ENCODE measurements around the gene CCT5.

Gene CCT5

DNA sequence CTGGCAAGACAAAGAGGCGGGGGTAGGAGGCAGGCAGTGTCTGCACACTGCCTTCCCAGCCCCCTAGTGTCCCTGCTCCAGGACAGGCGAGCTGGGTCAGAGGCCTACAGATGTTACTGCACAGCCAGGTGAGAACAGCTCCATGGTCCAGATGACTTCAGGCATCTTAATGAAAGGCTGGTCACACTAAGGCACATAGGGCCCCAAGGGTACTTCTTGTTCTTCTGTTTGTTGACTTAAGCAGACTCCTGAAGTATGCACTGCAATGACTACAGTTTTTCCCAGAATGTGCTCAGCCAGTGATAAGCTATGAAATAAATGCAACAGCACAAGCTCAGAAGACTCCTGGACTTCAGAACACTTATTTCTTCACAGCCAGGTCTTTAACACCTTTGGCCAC lies 27.8 kb upstream of the CCT5 start:
- H3K4me3 ChIP-seq (ENCODE audit: low read depth, low read length), result no peak overlapping the region
- DNase-seq (ENCODE audit: low read depth, low spot score), result no peak
- POLR2A ChIA-PET, result interaction anchor here (1.6 kb wide), 1 partner anchor 10 kb away, joined by 5 read pairs; no protein-coding TSS in a partner anchor
- TF ChIP-seq, protein P1, sequence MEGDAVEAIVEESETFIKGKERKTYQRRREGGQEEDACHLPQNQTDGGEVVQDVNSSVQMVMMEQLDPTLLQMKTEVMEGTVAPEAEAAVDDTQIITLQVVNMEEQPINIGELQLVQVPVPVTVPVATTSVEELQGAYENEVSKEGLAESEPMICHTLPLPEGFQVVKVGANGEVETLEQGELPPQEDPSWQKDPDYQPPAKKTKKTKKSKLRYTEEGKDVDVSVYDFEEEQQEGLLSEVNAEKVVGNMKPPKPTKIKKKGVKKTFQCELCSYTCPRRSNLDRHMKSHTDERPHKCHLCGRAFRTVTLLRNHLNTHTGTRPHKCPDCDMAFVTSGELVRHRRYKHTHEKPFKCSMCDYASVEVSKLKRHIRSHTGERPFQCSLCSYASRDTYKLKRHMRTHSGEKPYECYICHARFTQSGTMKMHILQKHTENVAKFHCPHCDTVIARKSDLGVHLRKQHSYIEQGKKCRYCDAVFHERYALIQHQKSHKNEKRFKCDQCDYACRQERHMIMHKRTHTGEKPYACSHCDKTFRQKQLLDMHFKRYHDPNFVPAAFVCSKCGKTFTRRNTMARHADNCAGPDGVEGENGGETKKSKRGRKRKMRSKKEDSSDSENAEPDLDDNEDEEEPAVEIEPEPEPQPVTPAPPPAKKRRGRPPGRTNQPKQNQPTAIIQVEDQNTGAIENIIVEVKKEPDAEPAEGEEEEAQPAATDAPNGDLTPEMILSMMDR (IDR thresholded peaks at IDR 0.05; ENCODE audit: insufficient read depth, low read length, missing control alignments), result no peak
- CTCF ChIA-PET, result interaction anchor here (0.8 to 2.5 kb wide), 3 partner anchors 11 to 447 kb away, joined by 3 to 15 read pairs (median 6); no protein-coding TSS in a partner anchor

DNA sequence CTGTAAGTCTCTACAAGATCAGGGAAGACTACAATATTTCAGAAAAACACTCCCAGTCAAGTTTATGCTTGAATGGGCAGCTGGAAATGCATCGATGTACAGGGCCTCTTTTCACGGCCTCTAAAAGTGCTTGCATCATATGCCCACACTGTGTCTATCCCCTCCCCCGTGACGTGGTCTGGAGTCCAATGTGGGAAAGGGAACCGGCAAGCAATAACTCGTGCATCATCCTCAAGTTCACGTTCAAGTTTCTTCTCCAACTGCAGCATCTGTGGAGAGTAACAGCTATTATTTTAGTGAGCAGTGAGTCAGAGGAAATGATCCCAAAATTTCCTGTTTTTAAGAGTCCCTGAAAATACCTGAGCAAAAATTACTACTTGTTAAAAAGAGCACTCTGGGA lies 22.7 kb upstream of the CCT5 start:
- H3K4me3 ChIP-seq (ENCODE audit: low read depth, low read length), result no peak overlapping the region
- TF ChIP-seq, protein P1 (IDR thresholded peaks at IDR 0.05; ENCODE audit: insufficient read depth, low read length, missing control alignments), result no peak
- ChIA-PET CTCF (interaction anchor here (0.9 kb wide), 1 partner anchor 82 kb away, joined by 3 read pairs; no protein-coding TSS in a partner anchor), POLR2A (no interaction called here)
- DNase-seq (ENCODE audit: low read depth, low spot score), result no peak

DNA sequence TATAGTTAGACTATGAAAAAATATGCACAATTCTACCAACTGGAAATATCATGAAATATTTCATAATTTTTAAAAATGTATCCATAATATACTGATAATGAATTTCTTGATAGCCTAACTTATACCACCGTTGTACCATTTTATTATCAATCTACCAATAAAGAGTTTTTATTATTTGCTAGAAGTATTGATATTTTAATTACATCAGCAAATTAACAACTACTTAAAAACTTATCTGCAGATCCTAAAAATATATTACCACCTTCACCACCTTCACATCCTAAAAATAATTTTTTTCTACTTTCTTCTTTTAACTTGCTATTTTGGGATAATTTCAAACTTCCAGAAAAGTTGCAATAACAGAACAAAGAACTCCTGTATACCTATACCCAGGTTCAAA lies 21.8 kb upstream of the CCT5 start:
- POLR2A ChIA-PET, result no interaction called here
- DNase-seq (ENCODE audit: low read depth, low spot score), result no peak
- TF ChIP-seq, protein P1 (IDR thresholded peaks at IDR 0.05; ENCODE audit: insufficient read depth, low read length, missing control alignments), result no peak
- no peak overlapping the region for H3K4me3 ChIP-seq (ENCODE audit: low read depth, low read length)
- CTCF ChIA-PET, result no interaction called here

DNA sequence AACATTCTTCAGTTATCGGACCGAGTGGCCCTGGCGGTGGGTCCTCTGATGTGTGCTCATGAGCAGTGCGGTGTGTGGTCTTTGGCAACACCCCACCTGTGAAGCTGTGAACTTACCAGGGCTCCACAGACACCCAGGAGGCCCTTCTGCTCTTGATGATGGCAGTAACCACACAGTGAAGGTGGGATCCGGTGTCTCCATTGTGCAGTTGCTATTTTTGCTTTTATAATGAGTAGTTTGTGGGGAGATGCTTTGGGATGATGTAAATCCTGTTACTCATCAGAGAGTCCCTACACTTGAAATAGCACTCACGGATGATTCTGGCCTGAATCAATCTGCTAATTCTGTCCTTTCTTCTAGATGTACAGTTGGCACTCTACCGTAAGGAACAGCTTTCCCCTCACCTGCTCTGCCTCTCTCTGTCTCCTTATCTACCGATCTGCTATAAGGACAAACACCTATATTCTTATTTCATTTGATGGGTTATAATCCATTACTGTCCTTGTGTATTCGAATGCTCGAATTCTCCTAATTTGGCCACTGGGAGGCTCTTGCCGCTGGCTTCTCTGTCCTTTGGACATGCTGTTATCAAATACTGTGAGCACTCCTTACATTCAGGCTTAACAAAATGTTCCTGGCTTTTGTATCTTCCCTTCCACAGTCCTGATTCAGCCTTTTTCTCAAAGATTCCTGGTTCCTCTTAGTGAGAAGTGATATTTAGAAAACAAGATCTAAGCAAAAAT lies 20.6 kb upstream of the CCT5 start:
- ChIA-PET CTCF (interaction anchor here (1.3 kb wide), 1 partner anchor 22 kb away, joined by 3 read pairs; no protein-coding TSS in a partner anchor), POLR2A (no interaction called here)
- H3K4me3 ChIP-seq (ENCODE audit: low read depth, low read length), result no peak overlapping the region
- peak; percentile 79 for DNase-seq (ENCODE audit: low read depth, low spot score)
- TF ChIP-seq, protein P1 (IDR thresholded peaks at IDR 0.05; ENCODE audit: insufficient read depth, low read length, missing control alignments), result peak; percentile 4

DNA sequence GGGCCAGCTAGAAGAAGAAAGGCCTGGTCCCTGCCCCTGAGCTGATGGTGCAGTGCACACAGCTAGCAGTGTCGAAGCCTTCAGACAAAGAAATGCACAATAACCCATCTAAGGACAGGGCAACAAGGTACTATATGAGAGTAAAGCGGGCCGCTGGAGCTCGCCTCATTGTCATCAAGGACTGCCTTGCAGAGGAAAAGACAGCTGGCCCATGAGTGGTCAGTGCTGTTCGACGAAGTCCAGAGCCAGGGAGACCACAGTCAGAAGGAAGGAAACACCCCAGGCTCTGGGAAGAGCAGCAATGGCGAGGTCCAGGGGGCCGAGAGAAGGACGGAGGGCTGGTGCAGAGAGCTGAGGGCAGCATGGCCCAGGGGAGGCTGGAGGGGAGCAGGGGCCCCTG lies 17.7 kb upstream of the CCT5 start:
- ChIA-PET CTCF (interaction anchor here (0.6 to 4.2 kb wide), 12 partner anchors 10 to 688 kb away, joined by 3 to 15 read pairs (median 6); no protein-coding TSS in a partner anchor), POLR2A (interaction anchor here (1.0 kb wide), 1 partner anchor 10 kb away, joined by 5 read pairs; no protein-coding TSS in a partner anchor)
- DNase-seq (ENCODE audit: low read depth, low spot score), result no peak
- TF ChIP-seq, protein P1 (IDR thresholded peaks at IDR 0.05; ENCODE audit: insufficient read depth, low read length, missing control alignments), result no peak
- no peak overlapping the region for H3K4me3 ChIP-seq (ENCODE audit: low read depth, low read length)

DNA sequence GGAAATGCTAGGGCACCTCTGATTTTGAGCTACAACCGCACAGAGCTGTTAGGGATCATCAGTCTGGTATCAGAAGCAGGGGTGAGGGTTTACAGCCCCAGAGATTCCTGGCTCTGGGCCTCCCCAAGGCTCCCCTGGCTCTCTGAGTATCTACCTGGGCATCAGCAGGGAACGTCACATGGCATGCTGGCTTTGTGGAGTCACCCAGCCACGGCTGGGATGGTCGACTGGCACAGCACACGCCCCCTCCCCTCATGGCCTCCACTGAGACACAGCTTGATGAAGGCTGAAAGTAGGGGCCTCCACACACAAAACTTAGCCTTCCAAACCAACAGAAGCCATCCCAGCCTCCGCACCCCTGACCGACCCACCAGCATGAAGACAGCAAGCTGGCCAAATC lies 17.1 kb upstream of the CCT5 start:
- ChIA-PET POLR2A (interaction anchor here (0.5 to 1.3 kb wide), 6 partner anchors 11 to 787 kb away, joined by 3 to 5 read pairs (median 4); partner anchors contain the start of gene ATPSCKMT), CTCF (interaction anchor here (0.6 to 4.2 kb wide), 26 partner anchors 9 to 689 kb away, joined by 3 to 15 read pairs (median 4); partner anchors contain the start of genes ATPSCKMT and CCT5)
- DNase-seq (ENCODE audit: low read depth, low spot score), result no peak
- TF ChIP-seq, protein P1 (IDR thresholded peaks at IDR 0.05; ENCODE audit: insufficient read depth, low read length, missing control alignments), result no peak
- H3K4me3 ChIP-seq (ENCODE audit: low read depth, low read length), result no peak overlapping the region
